Transverse colon (tissue), 4 donors: ENCODE measurements around the gene KCNH3. TPM values are rescaled to one million over a fixed set of nuclear protein-coding genes. Genes with fewer than 3 reads are reported as not detected.

Source experiments
- DNase-seq: peaks from one replicate; pipeline ENCODE4 v3.0.0-alpha.2; 2019
- H3K27ac ChIP-seq, 4 donors: fragments of 200-600 bp; sonication (generic); 2 replicates each; pipeline ENCODE4 v1.5.1; 2016 to 2018; ENCODE audit warnings: inconsistent platforms in 4 of 4
- H3K27me3 ChIP-seq: fragments of 200-600 bp; sonication (generic); 2 replicates; pipeline ENCODE4 v1.5.1; 2017; ENCODE audit warnings: inconsistent platforms
- H3K36me3 ChIP-seq, 4 donors: fragments of 200-600 bp; sonication (generic); 2 replicates each; pipeline ENCODE4 v1.5.1; 2017 to 2019; ENCODE audit warnings: inconsistent platforms in 4 of 4
- H3K4me1 ChIP-seq, 4 donors: fragments of 200-600 bp; sonication (generic); 2 replicates each; pipeline ENCODE4 v1.5.1; 2017 to 2020; ENCODE audit warnings: inconsistent platforms in 4 of 4
- H3K4me3 ChIP-seq, 4 donors: fragments of 200-600 bp; sonication (generic); 1 replicate in 1 of 4; 2 replicates in 3 of 4; pipeline versions ENCODE4 v1.5.1 to v1.6.1; 2017 to 2019; ENCODE audit warnings: inconsistent platforms in 4 of 4
- H3K9me3 ChIP-seq, 2 donors: fragments of 200-600 bp; sonication (generic); 2 replicates each; pipeline ENCODE4 v1.5.1; 2017 to 2019; ENCODE audit warnings: inconsistent platforms in 2 of 2
- EP300 ChIP-seq: sonication (generic); formaldehyde crosslinking; IDR thresholded peaks from one replicate; pipeline ENCODE4 v1.6.1; 2017; ENCODE audit warnings: antibody characterized with exemption, low read depth
- POLR2A ChIP-seq: fragments of 450-650 bp; IDR thresholded peaks from one replicate; pipeline ENCODE4 v1.6.1; 2016; ENCODE audit warnings: antibody characterized with exemption, mild to moderate bottlenecking, moderate library complexity
- POLR2AphosphoS5 ChIP-seq, 3 donors: sonication (generic); formaldehyde crosslinking; IDR thresholded peaks; one replicate each; pipeline ENCODE4 v1.6.1; 2016; ENCODE audit warnings: antibody characterized with exemption in 3 of 3
- WGBS, 2 donors: methylation state at CpG; one replicate each; pipeline ENCODE4 v1.1.5; 2018; ENCODE audit warnings: low coverage in 1 of 2; 5-methylcytosine and 5-hydroxymethylcytosine counted together
- in situ Hi-C, 4 donors: fragments of 200-750 bp; cut with MboI; loops; one replicate each; pipeline versions ENCODE4 v1.15.0 to v1.15.1; 2017; ENCODE audit warnings: low sequenced_read_pairs in 3 of 4, low pct_ligation_motif_present in 1 of 4, low pct_unique_long_range_greater_than_20kb in 1 of 4
- intact Hi-C: fragments of 100-400 bp; cut with DNase I; formaldehyde crosslinking; loops from one replicate; pipeline ENCODE4 v1.15.1; 2023; ENCODE audit warnings: low total_unique reads
- total RNA-seq, 4 donors: library from RNA; depleted of rRNA; stranded (reverse); fragments of >200 nt; gene quantifications; one replicate each; pipeline ENCODE4 v1.1.0, GENCODE V29; 2016
- TF ChIP-seq, protein P1 (sequence below), 5 experiments: fragments of 200-600 bp in 3 of 5; fragments of 450-650 bp in 2 of 5; sonication (generic) in 3 of 5; IDR thresholded peaks; 1 replicate in 2 of 5; 2 replicates in 3 of 5; pipeline ENCODE4 v1.5.1; 2016 to 2017; ENCODE audit warnings: antibody characterized with exemption in 5 of 5, inconsistent platforms in 3 of 5, mild to moderate bottlenecking in 2 of 5, moderate library complexity in 1 of 5

Gene KCNH3, protein sequence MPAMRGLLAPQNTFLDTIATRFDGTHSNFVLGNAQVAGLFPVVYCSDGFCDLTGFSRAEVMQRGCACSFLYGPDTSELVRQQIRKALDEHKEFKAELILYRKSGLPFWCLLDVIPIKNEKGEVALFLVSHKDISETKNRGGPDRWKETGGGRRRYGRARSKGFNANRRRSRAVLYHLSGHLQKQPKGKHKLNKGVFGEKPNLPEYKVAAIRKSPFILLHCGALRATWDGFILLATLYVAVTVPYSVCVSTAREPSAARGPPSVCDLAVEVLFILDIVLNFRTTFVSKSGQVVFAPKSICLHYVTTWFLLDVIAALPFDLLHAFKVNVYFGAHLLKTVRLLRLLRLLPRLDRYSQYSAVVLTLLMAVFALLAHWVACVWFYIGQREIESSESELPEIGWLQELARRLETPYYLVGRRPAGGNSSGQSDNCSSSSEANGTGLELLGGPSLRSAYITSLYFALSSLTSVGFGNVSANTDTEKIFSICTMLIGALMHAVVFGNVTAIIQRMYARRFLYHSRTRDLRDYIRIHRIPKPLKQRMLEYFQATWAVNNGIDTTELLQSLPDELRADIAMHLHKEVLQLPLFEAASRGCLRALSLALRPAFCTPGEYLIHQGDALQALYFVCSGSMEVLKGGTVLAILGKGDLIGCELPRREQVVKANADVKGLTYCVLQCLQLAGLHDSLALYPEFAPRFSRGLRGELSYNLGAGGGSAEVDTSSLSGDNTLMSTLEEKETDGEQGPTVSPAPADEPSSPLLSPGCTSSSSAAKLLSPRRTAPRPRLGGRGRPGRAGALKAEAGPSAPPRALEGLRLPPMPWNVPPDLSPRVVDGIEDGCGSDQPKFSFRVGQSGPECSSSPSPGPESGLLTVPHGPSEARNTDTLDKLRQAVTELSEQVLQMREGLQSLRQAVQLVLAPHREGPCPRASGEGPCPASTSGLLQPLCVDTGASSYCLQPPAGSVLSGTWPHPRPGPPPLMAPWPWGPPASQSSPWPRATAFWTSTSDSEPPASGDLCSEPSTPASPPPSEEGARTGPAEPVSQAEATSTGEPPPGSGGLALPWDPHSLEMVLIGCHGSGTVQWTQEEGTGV
- total RNA-seq: under 1 TPM in 2 of 4 donors, not detected in 2; 0.32 to 0.80 TPM

DNA sequence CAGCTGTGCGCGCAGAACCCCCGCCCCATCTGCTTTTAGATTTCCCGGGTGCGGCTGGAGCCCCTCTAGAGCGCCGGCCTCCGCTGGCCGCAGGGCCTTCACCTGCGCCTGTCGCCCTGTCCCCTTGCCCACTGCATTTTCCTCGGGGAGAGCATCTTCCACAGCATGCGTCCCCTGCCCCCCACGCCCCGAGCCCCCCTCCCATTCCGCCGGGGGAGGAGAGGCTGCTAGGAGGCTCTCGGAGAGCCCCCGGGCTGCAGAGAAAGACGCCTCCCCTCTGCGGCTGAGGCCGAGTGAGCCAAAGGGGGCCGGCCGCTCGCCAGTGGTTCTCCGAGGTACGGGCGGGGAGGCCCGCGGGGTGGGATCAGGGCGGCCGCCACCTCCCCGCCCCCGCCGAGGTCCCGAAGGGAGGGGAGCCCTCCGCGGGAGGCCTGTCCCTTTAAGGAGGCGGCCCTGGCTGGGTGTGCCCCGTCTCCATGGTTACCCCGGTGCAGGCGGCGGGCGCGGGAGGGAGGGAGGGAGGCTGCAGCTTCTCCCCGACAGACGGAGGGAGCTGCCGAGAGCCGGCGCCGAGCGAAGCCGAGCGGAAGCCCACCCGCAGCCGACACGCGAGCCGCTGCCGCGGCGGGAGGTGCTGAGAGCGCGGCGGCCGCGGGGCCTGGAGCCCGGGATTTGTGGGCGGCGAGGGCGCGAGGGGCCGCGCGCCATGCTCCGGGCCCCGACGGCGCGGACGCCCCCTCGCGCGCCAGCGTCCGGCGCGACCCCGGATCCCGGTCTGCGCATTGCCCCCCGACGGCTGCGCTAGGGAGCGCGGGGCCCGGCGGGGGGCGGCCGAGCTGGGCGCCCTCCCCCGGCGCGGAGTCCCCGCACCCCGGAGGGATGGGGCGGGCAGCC is at the start of gene KCNH3:
TSS of gene KCNH3 (plus strand) at position 521 of the 894 bp plus-strand sequence. CDS start 387 bp downstream, outside the sequence.
- H3K4me3 ChIP-seq: peak within 1 kb of the TSS; percentile 31 to 77 (median 45)
- no peak within 1 kb of the TSS for H3K27ac ChIP-seq
- peak; percentile 88 for DNase-seq
- in situ Hi-C loops (no loop called here), intact Hi-C loops (no loop called here)
- TF ChIP-seq EP300 (no peak), POLR2AphosphoS5 (IDR thresholded peaks at IDR 0.05) (no peak), POLR2A (no peak)
- TF ChIP-seq, protein P1, sequence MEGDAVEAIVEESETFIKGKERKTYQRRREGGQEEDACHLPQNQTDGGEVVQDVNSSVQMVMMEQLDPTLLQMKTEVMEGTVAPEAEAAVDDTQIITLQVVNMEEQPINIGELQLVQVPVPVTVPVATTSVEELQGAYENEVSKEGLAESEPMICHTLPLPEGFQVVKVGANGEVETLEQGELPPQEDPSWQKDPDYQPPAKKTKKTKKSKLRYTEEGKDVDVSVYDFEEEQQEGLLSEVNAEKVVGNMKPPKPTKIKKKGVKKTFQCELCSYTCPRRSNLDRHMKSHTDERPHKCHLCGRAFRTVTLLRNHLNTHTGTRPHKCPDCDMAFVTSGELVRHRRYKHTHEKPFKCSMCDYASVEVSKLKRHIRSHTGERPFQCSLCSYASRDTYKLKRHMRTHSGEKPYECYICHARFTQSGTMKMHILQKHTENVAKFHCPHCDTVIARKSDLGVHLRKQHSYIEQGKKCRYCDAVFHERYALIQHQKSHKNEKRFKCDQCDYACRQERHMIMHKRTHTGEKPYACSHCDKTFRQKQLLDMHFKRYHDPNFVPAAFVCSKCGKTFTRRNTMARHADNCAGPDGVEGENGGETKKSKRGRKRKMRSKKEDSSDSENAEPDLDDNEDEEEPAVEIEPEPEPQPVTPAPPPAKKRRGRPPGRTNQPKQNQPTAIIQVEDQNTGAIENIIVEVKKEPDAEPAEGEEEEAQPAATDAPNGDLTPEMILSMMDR (IDR thresholded peaks at IDR 0.05): no peak
- H3K36me3 ChIP-seq: no peaks in the 10 kb centered on the region
- H3K9me3 ChIP-seq: no peaks in the 10 kb centered on the region
- peaks cover 80% of the 10 kb centered on the region for H3K27me3 ChIP-seq
- H3K4me1 ChIP-seq: peaks cover 9 to 25% (median 19%) of the 10 kb centered on the region in 4 donors
- 0% methylated on average over 26 of the region's 107 CpGs; no CpG with 5 or more reads in 1 of the 2 donors for WGBS, 2 donors

DNA sequence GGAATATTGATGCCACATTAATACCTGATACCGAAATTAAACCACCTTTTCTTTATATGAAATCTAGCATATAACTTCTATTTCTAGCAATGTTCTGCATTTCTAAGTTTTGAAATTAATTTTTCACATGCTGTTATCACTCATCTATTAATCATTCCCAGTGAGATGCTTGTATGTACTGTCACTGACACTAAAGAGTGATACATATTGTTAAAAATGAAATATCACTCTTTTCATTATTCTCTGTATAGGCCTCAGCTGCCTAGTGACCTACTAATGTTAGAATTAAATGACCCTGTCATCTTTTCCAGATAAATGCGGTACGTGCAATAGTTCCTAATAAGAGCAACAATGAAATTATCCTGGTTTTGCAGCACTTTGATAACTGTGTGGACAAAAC is 49.7 kb upstream of the KCNH3 start:
- 90 to 95% methylated on average over 3 of the region's 3 CpGs for WGBS, 2 donors
- intact Hi-C loops: no loop called here

DNA sequence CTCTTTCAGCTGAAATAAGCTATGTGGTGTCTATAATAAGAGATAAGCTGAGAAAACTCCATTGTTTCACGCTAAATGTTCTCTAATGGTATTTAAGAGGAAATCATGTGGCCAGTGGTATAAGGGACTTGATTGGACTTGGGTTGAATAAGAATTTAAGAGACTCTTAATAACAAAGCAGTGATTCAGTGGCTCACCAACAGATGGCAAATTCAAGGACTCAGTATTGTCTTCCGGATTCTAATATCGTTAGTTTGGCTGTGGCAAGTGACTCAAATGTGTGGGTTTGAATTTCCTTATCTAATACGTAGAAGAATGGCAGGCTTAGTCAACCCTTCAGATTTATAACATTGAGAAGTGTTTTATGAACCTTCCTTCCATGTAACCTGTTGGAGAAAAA is 49.1 kb upstream of the KCNH3 start:
- intact Hi-C loops: no loop called here
- H3K27ac ChIP-seq: no peak overlapping the region
- TF ChIP-seq POLR2A (no peak), POLR2AphosphoS5 (IDR thresholded peaks at IDR 0.05) (no peak), EP300 (no peak)
- TF ChIP-seq, protein P1 (IDR thresholded peaks at IDR 0.05): no peak
- H3K9me3 ChIP-seq: no peaks in the 10 kb centered on the region
- 94 to 96% methylated on average over 4 of the region's 4 CpGs for WGBS, 2 donors
- H3K4me1 ChIP-seq: no peaks in the 10 kb centered on the region
- H3K4me3 ChIP-seq: no peak overlapping the region
- no peak for DNase-seq
- in situ Hi-C loops: no loop called here
- H3K36me3 ChIP-seq: peaks cover 0 to 1% (median under 1%) of the 10 kb centered on the region in 4 donors
- no peaks in the 10 kb centered on the region for H3K27me3 ChIP-seq

More for the DNA sequence above, 49.7 kb upstream of the KCNH3 start:
- no peaks in the 10 kb centered on the region for H3K27me3 ChIP-seq
- no peaks in the 10 kb centered on the region for H3K9me3 ChIP-seq
- H3K27ac ChIP-seq: no peak overlapping the region
- H3K4me1 ChIP-seq: no peaks in the 10 kb centered on the region
- no peak for DNase-seq
- no peaks in the 10 kb centered on the region for H3K36me3 ChIP-seq
- no peak for TF ChIP-seq POLR2A
- no peak for TF ChIP-seq POLR2AphosphoS5 (IDR thresholded peaks at IDR 0.05)
- TF ChIP-seq, protein P1 (IDR thresholded peaks at IDR 0.05): no peak
- no peak for TF ChIP-seq EP300
- no peak overlapping the region for H3K4me3 ChIP-seq
- in situ Hi-C loops: no loop called here
